Measurements from ENCODE around the gene PPP1R14D.
"Not testable (repeated sequence)": the region's sequence is repeated elsewhere in the genome, so short reads cannot be mapped to it uniquely, and the experiment has no call there.

The PPP1R14D gene, protein sequence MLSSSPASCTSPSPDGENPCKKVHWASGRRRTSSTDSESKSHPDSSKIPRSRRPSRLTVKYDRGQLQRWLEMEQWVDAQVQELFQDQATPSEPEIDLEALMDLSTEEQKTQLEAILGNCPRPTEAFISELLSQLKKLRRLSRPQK
- total RNA-seq, result 0 reads per million in 2 experiments

DNA sequence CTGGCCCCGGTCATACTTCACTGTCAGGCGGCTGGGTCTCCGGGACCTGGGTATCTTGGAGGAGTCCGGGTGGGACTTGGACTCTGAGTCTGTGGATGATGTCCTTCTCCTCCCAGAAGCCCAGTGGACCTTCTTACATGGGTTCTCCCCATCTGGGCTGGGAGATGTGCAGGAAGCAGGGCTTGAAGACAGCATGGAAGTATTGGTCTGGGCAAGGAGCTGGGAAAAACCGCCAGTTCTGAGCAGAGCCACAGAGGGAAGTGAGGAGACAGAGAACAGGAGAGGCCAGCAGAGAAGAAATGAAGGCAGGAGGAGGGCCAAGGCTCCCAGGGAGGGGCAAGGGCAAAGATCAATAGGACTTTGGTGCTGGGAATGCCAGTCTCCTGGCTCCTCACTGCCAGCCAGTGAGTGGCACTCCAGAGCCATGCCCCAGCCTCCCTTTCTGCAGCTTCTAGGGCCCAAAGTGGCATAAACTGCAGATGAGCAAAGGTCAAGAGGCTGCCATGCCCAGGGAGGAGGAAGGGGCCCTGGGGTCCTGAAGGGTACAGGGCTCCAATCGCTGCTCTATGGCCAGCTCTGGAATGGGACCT, at the start of gene PPP1R14D:
Gene PPP1R14D, minus strand, starts transcription at position 262 of the 590 bp plus-strand sequence. Its CDS starts 67 bp downstream, at position 195.
- DNase-seq (ENCODE audit: low read depth), result no peak

DNA sequence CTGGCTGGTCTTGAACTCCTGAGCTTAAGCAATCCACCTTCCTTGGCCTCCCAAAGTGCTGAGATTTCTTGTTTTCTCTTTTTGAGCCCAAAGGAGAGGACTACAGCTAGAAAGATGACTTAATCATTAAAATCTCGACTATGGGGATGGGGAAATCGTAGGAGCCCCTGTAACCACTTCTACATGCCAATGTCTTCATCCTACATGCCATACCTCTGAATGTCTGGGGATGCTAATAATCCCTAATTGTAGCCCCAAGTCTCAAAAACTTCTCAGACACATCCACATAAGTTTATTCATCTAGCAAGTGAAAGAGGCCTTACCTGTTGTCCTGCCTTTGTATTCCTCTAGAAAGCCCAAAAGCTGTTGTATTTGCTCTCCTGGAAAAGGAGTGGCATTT, 49.2 kb upstream of the PPP1R14D start:
- DNase-seq (ENCODE audit: low read depth), result no peak

DNA sequence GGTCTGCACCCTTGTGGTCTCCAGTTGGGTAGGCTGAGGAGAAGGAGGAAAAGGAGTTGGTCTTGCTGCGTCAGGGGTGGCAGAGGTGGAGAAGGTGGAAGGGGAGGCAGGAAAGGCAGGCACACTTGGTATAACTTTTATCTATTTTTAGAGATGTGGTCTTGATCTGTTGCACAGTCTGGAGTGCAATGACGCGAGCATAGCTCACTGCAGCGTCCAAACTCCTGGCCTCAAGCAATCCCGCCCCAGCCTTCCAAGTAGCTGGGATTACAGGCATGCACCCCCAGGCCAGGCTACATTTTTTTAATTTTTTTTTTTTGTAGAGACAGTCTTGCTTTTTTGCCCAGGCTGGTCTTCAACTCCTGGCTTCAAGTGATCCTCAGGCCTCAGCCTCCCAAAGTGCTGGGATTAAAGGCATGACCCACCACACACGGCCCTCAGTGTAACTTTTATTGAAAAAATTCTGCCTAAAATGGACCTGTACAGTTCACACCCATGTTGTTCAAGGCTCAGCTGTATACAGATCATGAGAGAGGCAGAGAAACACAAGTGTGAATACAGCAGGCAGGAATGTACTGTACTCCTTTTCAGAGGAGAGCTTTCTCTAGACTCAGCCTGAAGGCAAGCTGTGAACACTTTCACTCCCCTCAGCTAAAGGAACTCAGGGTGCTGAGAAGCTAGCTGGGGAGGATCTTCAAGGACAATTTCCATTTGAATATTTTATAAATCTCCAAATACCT, 47.7 kb upstream of the PPP1R14D start:
- DNase-seq (ENCODE audit: low read depth), result no peak

DNA sequence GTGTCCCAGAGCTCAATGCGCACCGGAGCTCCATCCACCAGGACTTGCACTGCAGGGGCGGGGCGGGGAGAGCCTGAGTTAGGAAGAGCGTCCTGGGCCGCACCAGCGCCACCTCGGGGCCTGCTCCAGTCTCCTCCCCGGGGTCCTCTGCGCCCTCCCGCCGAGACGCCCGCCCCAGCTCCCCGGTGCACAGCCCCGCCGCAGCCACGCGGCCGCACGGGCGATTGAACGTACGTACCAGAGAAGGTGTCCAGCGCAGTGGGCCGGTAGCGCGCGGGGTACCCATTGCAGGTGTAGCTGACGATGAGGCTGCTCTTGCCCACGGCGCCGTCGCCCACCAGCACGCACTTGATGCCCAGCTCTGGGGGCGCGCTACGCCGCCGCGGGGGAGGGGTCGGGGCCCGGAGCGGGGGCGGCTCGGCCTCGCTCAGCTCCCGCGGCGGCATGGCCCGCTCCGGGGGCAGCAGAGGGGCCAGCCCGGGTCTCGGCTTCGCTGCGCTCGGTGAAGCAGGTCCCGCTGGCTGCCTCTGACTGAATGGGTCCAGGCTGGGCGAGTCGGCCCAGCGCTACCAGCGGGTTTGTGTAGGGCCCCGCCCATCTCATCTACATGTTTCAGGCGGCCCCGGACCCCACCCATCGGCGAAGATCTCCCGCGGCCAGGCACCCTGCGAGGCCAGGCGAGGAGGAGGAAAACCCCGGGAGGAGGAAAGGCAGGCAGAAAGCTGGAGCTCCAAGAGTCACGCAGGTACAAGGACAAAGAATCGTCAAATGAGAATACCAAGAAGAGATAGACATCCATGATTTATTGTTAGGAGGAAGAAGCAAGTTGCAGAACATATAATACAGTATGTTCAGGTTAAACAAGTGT, 45.4 kb upstream of the PPP1R14D start, which contains the start of gene RHOV:
Gene RHOV, minus strand, starts transcription at position 541 of the 868 bp plus-strand sequence. Its CDS starts 95 bp downstream, at position 446.
- DNase-seq (ENCODE audit: low read depth), result peak; percentile 33

DNA sequence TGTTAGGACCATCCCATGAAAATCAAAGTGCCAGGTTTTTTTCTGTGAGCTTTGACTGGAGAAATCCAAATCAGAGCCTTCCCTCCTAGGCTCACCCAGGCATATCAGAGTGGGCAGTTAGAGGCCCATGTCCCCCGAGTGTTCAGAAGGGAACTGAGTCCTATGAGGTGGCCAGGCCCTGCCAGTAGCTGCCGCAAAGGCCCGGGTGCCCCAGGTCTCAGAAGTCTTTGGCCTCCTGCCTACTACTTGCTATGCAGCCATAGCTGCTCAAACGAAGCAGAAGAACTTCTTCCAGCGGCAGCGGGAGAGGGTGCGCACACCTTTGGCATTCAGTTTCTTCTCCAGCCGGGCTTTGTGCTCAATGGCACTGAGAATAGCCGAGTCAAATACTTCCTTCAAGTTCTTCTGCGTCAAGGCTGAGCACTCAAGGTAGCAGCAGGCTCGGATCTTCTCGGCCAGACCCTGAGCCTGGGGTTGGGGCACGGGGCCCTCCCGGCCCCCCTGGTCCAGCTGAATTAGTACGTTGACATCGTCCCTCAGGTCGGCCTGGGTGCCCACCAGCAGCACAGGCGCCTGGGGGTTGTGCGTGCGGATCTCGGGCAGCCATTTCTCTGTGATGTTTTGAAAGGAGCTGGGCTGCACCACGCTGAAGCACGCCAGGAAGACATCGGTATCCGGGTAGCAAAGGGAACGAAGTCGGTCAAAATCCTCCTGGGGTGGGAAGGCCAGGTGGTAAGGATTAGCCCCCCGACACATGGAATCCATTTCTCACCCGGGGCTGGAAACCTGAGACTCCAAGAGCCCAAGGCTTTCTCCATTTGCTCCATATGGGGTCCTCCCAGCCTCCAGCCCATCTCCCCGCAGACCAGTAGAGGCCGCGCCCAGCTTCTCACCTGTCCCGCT, 44.5 kb upstream of the PPP1R14D start:
- DNase-seq (ENCODE audit: low read depth), result no peak

DNA sequence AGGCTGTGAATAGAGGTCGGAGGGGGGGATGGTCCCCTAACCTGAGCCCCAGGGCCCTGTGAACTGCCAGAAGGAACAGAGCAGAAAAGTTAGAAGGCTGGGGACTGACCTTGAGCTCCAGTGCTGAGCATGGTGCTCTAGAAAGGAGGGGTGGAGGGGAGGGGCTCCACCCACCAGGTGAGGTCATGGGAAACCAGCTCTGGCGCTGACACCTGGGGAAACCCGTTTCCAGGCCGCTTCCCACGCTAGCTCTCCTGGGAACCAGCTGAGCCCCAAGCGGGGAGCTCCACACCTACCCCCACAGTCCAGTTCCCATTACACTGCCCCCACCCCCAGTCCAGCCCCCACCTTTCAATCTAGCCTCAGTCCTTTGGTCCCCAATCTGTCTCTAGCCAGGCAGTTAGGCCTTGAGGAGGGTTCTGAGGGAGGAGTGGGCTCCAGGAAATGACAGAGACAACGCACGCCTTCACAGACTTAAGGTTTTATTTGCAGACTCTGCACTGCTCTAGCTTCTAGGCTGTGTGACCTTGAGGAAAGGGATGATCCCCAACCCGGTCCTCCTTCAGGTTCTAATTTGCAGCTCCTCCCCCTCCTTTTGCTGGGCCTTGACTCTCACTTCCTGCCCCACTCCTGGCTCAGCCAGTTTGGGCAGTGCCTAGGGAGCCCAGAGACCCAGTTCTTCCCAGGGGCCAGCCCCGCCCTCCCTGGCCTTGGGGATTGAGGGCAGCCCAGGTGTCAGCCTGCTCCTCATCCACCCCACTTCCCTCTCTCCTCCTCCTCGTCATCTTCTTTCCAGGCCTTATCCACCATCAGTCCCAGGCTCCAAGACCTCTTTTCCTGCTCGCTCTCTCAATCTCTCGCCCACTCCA, 43.5 kb upstream of the PPP1R14D start:
- DNase-seq (ENCODE audit: low read depth), result no peak

DNA sequence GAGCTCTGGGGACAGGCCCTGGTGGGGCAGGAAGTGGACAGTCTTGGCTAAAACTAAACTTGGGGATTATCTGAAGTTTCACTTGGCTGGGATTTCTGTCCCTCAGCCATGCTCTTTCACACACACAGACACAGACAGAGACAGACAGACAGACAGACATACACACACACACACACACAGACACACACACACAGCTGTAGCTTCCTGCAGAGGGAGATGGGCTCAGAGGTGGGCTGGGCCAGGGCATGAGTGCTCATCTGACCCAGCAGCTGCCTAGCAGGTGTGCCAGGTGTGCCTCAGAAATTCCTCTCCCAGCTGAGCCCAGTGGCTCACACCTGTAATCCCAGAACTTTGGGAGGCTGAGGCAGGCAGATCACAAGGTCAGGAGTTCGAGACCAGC, 42.2 kb upstream of the PPP1R14D start:
- no peak for DNase-seq (ENCODE audit: low read depth)

DNA sequence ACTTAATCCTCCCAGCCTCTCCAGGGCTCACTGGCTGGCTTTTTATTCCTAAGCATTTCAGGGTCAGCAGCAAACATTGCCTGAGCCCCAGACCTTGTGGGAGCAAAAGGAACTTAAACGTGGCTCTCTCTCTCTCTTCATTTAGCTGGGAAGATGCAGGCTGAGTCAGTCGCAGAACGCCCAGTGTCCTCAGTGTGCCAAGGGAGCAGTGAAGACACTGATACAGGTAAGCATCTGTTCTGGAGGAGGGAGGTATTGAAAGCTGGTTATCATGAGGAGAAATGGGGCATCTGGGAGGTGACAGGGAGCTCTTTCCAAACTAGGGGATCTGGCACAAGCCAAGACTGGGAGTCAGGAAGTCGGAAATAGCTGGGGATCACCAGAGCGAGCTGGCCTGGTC, 41.2 kb upstream of the PPP1R14D start:
- DNase-seq (ENCODE audit: low read depth), result no peak

DNA sequence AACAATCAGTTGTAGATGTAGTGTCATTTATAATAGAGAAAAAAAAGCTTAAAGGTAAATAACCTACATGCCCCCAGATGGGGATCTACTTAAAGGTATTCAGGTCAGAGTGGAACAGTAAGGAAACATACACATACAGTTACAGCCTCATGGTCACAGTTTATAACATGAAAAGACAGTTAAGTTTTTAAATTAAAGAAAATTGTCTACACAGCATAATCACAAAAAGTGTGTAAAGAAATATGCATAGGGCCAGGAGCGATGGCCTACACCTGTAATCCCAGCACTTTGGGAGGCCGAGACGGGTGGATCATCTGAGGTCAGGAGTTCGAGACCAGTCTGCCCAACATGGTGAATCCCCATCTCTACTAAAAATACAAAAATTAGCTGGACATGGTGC, 38.7 kb upstream of the PPP1R14D start:
- no peak for DNase-seq (ENCODE audit: low read depth)

DNA sequence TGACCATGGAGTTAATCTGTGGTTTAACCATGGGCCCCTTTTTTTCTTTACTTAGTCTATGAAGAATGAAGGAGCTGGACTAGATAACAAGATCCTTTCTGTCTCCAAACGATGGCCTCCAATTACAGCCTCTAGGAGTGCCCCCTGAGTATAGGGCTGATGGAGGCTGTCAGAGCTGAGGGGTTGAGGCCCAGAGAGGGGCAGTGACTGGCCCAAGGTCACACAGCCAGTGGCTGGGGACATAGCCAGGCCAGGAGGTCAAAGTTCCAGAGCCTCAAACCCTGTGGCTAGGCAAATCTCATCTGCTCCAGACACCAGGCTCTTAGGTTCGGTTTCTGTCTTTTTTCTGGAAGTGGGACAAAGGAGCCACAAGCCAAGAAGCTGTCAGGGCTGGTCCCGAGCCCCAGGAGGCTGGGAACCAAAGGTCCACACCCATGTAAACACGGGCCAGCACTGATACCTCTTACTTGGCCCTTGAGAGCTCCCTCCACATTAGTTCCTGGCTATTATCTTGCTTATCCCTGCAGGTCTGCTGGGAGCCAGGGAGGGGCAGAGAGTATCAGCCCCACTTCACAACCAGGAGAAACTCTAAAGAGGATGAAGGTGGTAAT, 35.3 kb upstream of the PPP1R14D start:
- no peak for DNase-seq (ENCODE audit: low read depth)

DNA sequence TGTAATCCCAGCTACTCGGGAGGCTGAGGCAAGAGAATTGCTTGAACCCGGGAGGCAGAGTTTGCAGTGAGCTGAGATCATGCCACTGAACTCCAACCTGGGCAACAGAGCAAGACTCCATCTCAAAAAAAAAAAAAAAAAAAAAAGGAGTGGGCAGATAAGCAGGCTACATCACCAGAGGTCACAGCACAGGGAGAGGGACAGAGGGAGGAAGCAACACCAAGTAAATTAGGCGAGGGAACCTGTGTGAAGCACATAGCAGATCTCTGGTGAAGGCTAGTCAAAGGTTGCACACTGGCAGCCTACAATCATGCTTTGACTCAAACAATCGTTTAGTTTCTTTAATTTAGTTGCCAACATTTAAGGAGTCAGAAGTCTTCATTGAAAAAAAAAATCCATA, 32.6 kb upstream of the PPP1R14D start:
- DNase-seq (ENCODE audit: low read depth), result not testable (repeated sequence)

DNA sequence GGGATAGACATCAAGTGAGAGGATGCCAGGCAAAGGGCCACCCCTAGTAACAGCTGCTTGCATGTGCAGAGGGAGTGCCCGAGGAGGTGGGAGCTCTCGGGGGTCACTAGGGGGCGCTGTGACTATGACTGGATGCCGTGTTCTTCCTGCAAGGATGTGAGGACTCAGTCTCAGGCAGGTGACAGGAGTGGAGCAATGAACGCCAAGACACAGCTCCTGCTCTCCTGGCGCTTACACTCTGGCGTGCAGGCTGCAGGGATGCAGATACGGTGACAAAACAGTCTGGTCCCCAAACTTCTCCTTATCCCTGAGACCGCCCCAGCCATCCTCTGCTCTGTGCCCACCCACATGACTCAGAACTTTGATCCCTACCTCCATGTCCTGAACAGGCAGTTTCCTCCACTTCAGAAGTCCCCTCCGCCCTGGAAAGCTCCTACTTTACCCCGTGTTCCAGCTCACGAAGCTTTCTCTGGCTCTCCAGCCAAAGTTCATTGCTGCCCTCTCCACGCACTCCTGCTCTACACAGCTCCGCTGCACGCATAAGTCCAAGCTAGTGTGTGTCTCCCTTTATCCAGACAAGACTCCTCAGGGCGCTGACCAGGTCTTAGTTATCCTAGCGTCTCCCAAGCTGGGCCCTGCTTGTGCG, 30.8 kb upstream of the PPP1R14D start:
- peak; percentile 75 for DNase-seq (ENCODE audit: low read depth)

DNA sequence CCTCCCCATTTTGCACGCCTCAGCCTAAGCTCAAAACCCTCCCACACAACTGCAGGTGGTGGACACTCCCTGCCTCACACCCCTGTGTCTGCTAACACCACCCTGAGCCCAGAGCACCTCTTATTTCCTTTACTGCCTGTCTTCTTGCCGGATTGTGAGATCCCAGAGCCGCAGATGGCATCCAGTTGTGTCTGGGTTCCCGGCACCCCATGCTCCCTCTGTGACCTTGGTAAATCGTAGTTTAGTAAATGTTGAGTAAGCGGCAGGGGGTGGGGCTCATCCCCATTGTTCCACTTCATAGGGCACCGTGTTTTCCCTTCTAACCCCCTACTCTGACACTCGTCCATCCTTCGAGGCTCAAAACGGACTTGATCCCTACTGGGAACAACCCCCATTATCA, 30.2 kb upstream of the PPP1R14D start:
- DNase-seq (ENCODE audit: low read depth), result no peak

DNA sequence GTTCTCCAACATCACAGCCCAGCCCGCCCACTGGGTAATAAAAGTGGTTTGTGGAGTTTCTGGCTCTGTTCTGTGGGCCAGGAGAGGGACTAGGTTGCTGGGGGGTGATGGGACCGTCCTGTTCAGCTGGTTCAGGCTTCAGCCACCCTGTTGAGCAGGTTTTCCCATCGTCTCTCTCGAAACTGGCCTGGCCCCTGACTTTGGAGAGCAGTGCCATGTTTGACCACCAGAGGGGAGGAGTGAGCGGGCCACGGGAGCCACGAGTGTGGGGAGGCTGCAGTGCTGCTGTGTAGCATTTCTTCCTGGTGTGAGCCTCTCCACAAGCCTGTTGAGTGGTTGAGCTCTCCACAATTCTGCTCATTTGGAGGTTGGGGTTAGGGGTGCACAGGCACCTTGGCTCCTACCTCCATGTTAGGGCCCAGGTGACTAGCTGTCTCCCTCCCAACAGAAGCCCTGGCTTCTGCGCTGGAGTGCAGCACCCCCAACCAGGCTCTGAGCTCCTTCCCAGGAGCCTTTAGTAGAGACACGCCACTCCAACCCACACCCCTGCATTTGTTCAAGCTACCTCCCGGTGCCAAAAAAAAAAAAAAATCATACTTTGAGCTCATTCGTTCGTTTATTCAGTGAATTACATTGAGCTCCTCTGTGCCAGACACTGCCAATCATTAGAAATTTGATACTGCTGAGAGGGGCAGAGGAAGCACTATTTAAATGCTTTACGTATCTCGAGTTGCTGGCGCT, 29.3 kb upstream of the PPP1R14D start:
- DNase-seq (ENCODE audit: low read depth), result peak; percentile 68

DNA sequence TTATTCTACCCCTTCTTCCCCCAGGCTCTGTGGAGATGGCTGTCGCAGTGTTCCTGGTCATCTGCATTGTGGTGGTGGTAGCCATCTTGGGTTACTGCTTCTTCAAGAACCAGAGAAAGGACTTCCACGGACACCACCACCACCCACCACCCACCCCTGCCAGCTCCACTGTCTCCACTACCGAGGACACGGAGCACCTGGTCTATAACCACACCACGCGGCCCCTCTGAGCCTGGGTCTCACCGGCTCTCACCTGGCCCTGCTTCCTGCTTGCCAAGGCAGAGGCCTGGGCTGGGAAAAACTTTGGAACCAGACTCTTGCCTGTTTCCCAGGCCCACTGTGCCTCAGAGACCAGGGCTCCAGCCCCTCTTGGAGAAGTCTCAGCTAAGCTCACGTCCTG, 28.2 kb upstream of the PPP1R14D start:
- DNase-seq (ENCODE audit: low read depth), result no peak

DNA sequence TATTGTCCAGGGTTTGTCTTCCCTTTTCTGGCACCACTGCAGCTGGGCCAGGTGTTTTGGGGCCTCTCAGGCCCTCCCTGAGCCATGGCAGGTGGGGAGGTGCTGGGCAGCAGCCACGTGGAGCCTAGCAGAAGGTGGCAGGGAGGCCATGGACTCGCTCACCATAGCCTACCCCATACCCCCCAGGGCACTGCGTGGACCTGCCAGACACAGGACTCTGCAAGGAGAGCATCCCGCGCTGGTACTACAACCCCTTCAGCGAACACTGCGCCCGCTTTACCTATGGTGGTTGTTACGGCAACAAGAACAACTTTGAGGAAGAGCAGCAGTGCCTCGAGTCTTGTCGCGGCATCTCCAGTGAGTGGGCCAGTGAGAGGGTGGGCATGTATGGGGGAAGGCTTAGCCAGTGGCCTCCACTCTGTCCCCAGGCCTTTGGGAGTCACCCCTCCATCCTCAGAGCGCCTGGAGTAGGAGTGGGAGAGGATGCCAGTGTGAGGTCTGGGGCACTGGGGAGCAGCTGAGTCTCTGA, 27.3 kb upstream of the PPP1R14D start:
- no peak for DNase-seq (ENCODE audit: low read depth)

DNA sequence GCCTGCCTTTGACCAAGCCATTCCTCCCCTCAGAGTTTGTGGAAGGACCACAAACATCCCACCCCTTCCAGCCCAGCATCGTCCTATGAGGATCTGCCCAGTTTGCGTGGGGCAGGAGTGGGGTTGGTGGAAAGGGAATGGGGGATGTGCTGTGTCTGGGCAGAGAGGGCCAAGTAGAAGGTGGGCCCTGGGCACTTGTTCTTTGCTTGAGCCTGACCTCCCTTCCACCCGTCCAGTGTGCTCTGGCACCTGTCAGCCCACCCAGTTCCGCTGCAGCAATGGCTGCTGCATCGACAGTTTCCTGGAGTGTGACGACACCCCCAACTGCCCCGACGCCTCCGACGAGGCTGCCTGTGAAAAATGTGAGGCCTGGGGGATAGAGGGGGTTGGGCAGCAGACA, 25.7 kb upstream of the PPP1R14D start:
- no peak for DNase-seq (ENCODE audit: low read depth)

DNA sequence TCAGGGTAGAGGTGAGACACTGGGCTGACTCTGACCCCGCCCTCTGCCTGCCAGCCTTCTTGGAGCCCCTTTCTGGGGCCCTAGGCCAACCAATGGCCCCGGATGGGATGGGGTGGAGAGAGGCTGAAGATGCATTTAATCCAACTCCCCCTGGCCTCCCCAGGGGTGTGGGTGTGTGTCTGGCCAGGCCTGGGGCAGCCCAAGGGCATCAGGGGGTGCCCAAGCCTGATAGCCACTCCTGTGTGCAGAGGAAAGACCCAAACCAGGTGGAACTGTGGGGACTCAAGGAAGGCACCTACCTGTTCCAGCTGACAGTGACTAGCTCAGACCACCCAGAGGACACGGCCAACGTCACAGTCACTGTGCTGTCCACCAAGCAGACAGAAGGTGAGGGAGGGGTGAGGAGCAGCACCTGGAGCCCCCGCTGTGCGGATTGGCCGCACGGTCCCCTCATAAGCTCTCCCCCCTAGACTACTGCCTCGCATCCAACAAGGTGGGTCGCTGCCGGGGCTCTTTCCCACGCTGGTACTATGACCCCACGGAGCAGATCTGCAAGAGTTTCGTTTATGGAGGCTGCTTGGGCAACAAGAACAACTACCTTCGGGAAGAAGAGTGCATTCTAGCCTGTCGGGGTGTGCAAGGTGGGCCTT, 24.9 kb upstream of the PPP1R14D start:
- DNase-seq (ENCODE audit: low read depth), result no peak
